ENCODE results near the gene PSME3.

Gene PSME3

GRCh38 chr17:42878123-42878880, 45.1 kb downstream of the PSME3 start:
- TF ChIP-seq GATA2 (IDR thresholded peaks at IDR 0.05; ENCODE audit: low read depth, low read length): no peak
- no peak for TF ChIP-seq GATA3 (IDR thresholded peaks at IDR 0.05; ENCODE audit: low read depth, low read length)

- TF ChIP-seq GATA2 (IDR thresholded peaks at IDR 0.05; ENCODE audit: low read depth, low read length): no peak
- no peak for TF ChIP-seq GATA3 (IDR thresholded peaks at IDR 0.05; ENCODE audit: low read depth, low read length)
Observed at GRCh38 chr17:42878924-42879595, 45.9 kb downstream of the PSME3 start.

GRCh38 chr17:42879596-42879985, 46.4 kb downstream of the PSME3 start:
- no peak for TF ChIP-seq GATA2 (IDR thresholded peaks at IDR 0.05; ENCODE audit: low read depth, low read length)
- no peak for TF ChIP-seq GATA3 (IDR thresholded peaks at IDR 0.05; ENCODE audit: low read depth, low read length)

GRCh38 chr17:42880776-42881310, 47.6 kb downstream of the PSME3 start:
- TF ChIP-seq GATA2 (IDR thresholded peaks at IDR 0.05; ENCODE audit: low read depth, low read length): no peak
- TF ChIP-seq GATA3 (IDR thresholded peaks at IDR 0.05; ENCODE audit: low read depth, low read length): no peak

GRCh38 chr17:42882166-42882565, 49.0 kb downstream of the PSME3 start:
- TF ChIP-seq GATA2 (IDR thresholded peaks at IDR 0.05; ENCODE audit: low read depth, low read length) (no peak), GATA3 (IDR thresholded peaks at IDR 0.05; ENCODE audit: low read depth, low read length) (no peak)

GRCh38 chr17:42883802-42884558, 50.8 kb downstream of the PSME3 start:
- no peak for TF ChIP-seq GATA2 (IDR thresholded peaks at IDR 0.05; ENCODE audit: low read depth, low read length)

GRCh38 chr17:42886283-42887176, 53.3 kb downstream of the PSME3 start:
- no peak for TF ChIP-seq GATA3 (IDR thresholded peaks at IDR 0.05; ENCODE audit: low read depth, low read length)
- TF ChIP-seq GATA2 (IDR thresholded peaks at IDR 0.05; ENCODE audit: low read depth, low read length): no peak

- TF ChIP-seq GATA2 (IDR thresholded peaks at IDR 0.05; ENCODE audit: low read depth, low read length): no peak
- no peak for TF ChIP-seq GATA3 (IDR thresholded peaks at IDR 0.05; ENCODE audit: low read depth, low read length)
Observed at GRCh38 chr17:42889809-42890208, 56.6 kb downstream of the PSME3 start.

GRCh38 chr17:42891539-42892152, 58.4 kb downstream of the PSME3 start:
- no peak for TF ChIP-seq GATA2 (IDR thresholded peaks at IDR 0.05; ENCODE audit: low read depth, low read length)
- no peak for TF ChIP-seq GATA3 (IDR thresholded peaks at IDR 0.05; ENCODE audit: low read depth, low read length)

GRCh38 chr17:42893359-42893758, 60.2 kb downstream of the PSME3 start:
- TF ChIP-seq GATA3 (IDR thresholded peaks at IDR 0.05; ENCODE audit: low read depth, low read length) (no peak), GATA2 (IDR thresholded peaks at IDR 0.05; ENCODE audit: low read depth, low read length) (no peak)
